HG03442 (cell line): ENCODE results near the gene PTPRG.

ENCODE experiments used
- ATAC-seq: cut with Tn5 transposase; IDR thresholded peaks from one replicate; pipeline ENCODE4 v1.9.1; 2021; ENCODE audit warnings: mild to moderate bottlenecking, moderate library complexity; ENCODE audit not compliant: unreplicated experiment

Gene PTPRG

DNA sequence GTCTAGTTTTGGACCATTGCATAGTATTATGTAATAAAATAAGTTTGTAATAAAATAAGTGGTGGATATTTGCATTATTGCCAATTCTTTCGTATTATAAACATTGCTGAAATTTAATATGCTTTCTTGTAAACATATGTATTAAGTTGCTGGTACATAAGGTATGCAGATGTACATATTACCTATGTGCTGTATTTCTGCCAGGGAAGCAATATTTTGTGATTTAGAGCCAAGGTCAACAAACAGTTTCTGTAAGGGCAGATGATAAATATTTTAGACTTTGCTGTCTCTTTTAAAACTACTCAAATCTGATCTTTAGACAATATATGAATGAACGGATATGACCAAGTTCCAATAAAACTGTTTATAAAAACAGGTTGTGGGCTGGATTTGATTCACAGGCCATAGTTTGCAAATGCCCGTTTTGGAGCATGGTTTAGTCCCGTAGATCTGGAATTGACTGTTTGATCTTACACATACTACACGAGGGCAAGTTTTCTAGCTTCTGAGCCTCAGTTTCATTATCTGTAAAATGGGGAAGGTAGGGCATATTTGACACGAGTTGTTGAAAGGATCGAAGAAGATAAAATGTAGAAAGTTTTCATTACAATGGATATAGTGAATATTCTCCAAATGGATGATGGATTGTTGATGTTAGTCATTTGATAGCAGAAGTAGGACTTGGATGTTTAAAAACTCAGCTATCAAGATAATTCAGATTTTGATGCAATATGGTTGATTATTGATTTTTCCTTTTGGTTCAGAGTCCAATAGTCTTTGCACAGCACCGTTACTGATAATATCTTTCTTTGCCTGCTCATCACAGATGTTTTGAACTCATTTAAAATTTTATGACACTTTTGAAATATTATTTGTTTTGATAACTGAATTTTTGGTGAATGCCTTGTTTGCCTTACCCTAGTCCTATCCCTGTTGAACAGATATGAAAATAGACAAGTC lies 417.4 kb downstream of the PTPRG start:
- no peak for ATAC-seq

DNA sequence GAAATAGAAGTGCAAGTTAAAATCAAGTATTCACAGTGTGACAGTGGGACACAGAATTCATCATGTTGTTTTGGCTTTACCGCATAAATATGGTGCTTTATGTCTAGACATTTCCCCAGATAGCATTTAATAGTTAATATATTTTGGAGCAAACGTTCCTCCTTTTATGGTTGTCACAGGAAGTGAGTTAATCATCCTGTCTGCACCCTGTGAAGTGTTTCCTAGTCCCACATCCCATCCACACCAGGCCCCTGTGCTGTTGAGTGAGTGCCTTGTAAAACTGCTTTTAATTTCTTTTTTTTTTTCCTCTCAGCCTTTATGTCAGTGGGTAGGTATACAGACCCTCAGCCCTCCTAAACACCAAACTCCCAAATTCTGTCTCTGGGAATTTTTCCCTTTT lies 418.3 kb downstream of the PTPRG start:
- no peak for ATAC-seq

DNA sequence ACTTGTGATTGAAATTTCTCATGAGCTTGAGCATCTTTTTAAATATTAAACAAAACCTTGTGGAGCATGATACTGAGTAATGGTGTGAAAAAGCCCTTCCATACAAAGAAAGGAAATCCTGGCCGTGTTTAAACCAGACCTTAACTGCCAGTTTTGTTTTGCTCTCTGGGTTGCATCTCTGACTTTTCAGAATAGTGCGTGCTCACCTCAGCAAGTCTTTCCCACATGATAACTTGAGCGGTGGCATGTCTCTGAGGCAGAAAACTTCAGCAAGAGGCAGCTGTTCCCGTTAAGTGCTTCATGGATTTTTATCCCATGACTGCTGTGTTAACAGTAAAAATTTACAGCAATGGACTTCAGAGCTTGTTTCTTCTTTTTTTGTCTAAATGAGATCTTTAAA lies 418.7 kb downstream of the PTPRG start:
- ATAC-seq = no peak

DNA sequence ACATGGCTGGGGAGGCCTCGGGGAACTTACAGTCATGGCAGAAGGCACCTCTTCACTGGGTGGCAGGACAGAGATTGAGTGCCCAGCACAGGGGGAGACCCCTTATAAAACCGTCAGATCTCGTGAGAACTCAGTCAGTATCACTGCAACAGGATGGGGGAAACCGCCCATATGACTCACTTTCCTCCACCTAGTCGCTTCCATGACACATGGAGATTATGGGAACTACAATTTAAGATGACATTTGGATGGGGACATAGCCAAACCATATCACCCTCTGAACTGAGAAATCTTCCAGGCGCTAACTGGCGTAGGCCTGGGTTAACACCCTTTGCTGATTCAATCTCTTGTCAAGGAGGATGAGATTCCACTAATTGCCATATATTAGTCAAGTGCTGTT lies 419.7 kb downstream of the PTPRG start:
- ATAC-seq = no peak

DNA sequence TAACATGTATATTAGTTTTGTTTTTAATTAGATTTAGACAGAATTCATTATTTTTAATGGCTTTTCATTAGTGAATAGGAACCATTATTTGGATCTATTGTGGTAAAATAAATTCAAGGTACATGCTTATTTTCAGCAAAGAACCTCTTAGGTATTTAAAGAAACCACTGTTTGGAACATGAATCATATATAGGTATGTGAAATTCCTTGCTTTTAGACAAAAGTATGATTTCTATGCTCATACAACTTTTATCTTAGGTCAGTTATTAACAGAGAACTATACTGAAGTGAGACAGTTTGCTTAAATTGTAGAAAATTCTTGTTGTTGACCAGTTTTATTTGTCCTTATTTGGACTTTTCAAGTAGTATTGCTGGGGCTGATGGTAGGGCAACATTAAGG lies 422.1 kb downstream of the PTPRG start:
- no peak for ATAC-seq

DNA sequence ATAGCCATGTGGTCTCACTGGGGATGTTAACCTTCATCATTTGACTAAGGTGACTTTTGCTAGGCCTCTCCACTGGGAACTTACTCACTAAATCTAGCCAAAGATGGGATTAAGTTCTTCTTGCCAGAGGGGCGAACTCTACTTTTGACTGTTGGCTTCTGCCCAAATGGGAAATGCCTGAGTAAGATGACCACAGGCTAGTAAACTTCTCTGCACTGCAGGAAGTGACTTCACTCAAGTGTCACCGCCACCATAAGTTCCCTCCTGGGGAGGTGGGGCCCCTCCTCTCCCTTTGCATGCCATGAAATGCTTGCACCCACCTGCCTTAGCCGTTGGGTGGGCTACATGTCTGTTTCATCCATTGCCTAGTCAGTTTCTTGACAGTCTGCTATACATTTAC lies 423.6 kb downstream of the PTPRG start:
- ATAC-seq = no peak

DNA sequence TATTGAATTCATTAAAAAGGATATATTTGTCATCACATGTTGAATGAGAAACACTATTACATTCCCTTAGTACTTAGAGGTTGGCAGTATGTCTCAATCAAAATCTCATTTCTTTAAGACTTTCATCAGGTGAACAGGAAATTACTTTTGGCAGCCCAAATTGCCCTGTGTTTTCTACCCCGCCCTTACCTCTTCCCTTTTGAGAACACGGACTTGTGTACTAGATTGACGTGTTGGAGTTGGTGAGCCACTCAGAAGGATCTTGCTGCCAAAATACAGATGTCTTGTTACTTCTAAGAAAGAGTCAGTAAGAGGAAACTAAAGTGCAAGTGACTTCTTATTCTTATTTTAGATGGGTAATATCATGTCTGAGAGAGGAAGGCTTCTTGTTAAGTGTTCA lies 425.1 kb downstream of the PTPRG start:
- ATAC-seq = no peak

DNA sequence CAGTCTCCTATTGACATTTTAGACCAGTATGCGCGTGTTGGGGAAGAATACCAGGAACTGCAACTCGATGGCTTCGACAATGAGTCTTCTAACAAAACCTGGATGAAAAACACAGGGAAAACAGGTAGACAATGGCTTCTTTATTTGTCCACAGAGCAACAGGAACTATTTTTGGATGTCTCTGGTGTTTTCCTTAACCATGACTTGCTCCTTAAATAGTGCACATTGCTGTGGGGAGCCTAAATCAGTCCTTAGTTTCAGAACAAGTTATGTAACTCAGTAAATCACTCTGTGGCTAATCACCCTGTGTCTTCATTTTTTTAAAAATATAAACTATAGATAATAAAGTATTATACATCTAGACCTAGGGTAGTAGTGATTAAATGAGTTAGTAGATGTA lies 428.3 kb downstream of the PTPRG start:
- no peak for ATAC-seq

DNA sequence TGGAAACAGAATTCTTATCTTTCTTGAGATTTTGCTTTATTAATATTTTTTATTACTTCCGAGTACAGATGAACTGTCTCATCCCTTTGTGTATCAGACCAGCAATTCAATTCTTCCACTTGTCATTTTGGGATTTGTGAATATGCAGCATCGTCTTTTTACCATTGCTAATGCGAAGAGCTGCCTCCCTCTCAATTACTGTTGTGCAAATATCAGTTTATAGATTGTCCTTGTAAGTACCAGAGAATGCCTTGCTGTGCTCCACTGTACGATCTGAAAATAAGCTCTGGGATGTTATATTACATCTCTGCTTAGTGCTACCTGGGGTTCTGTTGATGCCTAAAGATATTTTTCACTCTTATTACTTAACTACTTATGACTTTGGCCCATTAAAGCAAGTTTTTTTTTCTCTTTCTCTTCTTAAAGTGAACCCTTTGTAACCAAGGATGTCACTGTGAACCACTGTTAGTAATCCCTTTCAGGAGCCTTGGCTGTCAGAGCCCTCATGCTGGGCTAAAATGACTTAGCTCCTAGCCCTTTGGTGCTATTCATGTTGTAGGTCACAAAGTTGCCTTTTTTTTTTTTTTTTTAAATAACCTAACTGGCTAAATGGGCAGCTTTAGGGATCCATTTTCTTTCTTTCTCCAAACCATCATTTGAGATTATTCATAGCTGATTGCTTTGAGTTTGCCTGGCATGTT lies 429.1 kb downstream of the PTPRG start:
- no peak for ATAC-seq

DNA sequence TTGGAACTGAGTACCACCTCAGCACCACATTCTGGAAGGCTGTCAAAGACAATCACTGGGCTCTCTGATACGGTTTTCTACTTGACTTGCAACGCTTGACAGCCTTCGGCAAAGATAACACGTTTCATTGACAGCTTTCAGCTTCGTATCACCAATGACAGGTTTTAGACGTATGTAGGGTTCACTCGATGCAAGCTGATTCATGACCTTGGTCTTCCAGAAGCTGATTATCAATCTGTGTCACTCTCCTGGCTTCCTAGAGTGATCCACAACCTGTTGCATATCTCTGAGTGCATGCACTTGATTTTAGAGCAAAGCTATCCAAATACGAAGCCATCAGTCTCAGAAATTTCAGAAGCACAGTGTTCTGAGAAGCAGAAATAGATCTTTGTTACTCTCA lies 430.3 kb downstream of the PTPRG start:
- no peak for ATAC-seq

DNA sequence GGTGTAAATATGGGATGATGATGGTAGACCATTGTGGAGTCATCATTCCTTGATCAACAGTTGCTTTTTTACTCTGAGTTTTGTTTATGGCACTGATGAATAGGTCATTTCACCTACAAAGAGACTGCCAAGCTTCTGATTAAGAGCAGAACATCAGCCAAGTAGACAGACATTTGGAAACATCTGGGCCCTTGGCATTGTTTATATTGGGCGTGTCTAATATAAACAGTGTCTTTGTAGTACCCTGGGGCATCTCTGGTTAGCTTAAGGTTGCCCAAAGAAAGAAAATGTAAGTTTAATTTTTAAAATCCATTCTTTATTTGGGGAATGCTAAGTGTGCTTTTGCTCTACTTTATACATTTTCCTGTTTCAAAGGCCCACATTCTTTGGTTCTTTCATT lies 435.0 kb downstream of the PTPRG start:
- no peak for ATAC-seq

DNA sequence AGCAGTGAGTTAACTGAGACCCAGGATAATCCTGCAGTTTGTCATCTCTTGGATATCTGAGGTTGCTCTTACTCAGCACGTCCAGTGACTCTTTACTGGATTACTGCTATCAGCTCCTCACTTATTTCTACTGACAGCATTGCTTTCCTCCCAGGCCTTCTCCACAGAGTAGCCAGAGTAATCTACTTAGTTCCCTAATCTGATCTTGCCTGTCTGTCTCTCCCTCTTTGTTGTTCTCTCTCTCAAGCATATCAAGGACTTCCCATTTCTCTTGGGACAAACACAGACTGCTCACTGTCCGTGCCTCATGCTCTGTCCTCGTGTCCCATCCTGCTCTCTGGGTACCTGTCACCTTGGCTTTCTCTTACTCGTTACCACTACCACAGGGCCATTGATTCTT lies 435.7 kb downstream of the PTPRG start:
- no peak for ATAC-seq

DNA sequence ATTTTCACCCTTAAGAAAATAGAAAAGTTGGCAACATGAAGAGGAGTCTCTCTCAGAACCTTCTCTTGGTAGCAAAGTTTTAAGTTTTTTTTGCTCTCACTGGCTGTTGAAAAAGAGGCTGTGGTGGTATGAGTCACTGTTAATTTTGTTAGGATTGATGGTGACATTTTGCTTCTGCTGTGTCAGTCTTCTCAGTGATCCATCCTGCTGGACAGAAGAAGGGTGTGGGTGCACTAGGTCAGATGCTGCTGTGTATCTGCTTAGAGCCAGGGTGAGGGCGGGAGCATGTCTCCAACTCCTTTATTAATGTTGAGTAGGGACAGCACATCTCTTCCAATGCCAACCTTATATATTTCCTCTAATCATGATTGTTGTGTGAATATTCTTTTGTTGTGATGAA lies 442.5 kb downstream of the PTPRG start:
- ATAC-seq = no peak

DNA sequence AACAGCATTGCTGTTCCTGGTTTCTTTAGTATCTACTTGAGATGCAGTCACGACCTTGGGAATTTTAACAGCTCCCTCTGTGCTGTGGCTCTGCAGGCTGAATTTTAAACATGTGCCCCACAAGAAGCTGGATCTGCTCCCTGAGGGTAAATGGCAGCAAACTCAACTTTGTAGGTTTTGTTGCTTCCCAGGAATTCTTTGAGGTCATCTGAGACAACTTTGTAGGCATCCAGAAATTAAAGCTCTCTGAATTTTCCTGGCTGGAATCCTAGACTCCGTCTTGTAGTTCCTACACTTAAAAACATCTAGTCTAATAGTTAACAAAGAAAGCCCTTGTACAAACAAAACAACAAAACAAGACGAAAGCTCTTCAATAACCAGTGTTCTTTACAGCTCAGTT lies 445.7 kb downstream of the PTPRG start:
- ATAC-seq = no peak

DNA sequence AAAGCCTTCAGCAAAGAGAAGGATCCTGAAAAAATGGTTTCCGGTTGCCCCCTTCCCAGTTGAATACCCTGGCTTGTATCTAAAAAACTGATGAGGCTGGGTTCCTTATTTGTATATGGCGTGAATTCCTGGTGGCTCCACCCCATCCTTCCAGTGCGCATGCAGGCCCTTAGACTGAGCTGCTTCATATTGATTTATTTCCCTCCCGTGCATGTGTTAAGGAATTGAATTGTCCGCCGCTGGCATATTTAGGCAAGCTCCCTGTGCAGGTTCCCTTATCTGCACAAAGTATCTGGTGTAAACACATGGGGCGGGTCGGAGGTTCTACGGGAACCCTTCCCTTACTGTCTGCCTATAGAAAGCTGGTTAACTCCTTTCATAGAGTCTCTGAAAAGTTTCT lies 449.6 kb downstream of the PTPRG start:
- ATAC-seq = no peak

DNA sequence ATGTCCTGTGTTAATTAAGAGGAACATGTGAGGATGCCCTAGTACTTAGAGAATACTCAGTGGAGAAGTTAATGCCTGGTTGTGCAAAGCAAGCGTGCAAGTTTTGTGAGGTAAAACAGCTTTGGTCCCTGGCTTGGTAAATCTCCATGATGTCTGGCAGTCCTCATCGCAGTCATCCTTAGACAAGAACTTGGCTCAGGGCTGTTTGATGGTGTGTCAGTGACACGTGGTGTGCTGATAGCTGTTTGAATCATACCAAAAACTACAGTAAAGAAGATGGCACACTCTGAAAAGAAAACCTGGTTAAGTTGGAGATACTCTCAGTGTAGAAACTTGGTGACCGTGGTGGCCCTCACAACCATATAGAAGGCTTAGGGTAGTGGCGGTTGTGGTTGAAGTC lies 450.3 kb downstream of the PTPRG start:
- no peak for ATAC-seq

DNA sequence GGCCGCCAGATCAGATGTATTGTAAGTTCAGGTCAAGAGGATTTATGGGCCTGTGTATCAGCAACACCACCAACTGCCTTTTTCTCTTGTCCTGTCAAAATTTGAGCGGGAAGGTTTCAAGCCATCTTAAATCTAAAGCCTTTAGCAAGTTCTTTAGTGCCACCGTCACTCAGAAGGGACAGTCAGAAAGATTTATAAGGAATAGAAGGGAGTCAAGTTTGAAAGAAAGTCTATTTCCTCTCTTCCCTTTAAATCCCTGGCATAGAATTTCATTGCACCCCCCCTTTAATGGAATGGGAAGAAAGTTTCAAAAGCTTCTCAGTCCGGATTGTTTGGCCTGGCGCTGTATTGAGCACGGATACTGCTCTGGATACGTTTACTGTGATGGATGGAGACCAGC lies 452.6 kb downstream of the PTPRG start:
- no peak for ATAC-seq

DNA sequence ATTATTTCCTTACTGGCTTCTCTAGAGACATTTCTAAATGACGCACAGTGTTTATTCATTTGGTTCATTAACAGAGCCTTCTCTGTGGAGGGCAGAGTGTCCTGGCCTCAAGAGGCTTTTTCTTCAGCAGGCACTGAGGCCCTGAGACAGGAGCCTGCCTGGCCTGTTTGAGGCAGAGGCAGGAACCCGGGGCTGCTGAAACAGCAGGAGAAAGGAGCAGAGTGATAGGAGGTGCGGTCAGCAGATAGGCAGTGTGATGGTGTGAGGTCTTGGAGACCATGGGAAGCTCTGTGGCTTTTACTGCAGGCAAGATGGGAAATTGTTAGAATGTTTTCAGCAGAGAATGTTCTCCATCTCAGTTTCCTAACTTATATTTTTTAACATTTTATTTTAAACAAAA lies 453.7 kb downstream of the PTPRG start:
- no peak for ATAC-seq

DNA sequence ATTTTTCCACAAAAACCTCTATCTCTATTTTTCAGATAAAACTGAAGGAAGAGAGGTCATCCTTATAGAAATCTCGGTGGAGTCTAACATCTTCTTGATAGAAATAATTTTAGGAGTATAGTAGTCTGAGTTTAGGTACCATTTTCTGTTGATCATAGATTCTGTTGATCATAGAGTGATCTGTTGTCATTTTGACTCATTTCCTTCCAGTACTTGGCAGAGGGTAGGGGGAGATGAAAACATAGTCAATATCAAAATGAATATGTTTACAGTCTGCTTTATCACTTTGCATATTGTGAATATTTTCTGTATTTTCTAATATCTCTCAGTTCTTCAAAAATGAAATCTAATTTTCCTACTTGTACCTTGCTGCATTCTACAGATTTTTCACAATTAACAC lies 458.5 kb downstream of the PTPRG start:
- ATAC-seq = no peak

DNA sequence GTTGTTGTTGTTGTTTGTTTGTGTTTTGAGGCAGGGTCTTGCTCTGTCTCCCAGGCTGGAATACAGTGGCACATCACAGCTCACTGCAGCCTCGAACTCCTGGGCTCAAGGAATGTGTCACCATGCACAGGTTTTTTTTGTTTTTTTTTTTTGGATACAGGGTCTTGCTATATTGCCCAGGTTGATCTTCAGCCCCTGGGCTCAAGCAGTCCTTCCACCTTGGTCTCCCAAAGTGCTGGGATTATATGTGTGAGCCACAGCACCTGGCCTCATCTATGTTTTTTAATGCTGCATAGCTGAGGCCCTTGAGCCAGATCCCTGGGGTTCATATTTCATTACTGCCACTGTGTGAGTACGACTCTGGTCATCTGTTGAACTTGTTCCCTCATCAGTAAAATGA lies 459.3 kb downstream of the PTPRG start:
- no peak for ATAC-seq

DNA sequence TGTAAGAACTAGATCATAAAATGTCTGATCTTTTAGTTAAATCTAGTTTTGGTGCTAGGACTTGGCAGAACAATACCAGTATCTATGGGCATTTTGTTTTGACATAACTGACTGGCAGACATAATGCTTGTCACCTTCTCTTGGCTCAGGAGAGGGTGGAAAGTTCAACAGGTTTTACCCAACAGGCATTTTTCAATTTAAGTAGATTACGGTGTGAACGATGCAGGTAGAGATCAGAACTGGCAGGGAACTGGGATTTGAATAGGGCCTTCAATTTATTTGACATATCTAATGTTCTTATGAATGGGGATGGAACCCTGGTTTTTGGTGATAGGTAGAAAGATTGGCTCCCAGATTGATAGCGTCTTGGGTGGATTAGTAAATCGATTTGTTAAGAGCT lies 460.9 kb downstream of the PTPRG start:
- no peak for ATAC-seq

DNA sequence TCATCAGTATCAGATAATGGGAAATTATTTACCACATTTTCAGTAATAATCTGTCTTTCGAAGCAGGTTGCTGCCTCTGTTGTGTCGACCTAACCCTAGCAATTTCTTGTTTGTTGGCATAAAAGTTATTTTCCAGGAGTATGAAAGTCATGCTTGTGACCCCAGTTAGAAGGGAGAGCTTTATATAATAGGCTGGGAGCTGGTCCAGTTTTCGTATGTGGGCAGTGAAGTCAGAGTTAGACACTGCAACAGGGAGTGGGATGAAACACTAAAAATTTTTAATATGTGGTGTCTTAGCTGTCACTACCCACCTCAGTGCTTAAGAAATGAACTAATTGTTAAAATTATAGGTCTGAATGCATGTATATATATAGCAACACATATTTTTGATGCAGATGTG lies 463.5 kb downstream of the PTPRG start:
- ATAC-seq = no peak
